ENCODE results near the gene NEK6. TPM values are rescaled to one million over a fixed set of nuclear protein-coding genes. Genes with fewer than 3 reads are reported as not detected.

The NEK6 gene
- total and polyA plus RNA-seq, 2 of the 8 experiments (the other 6 are each of a cell fraction or from before 2014, with no cell fraction given), result 17.7 to 19.7 TPM

- no peak for TF ChIP-seq CBX5 (IDR thresholded peaks at IDR 0.05; ENCODE audit: low read depth, low read length)
- no peak for TF ChIP-seq SP2 (IDR thresholded peaks at IDR 0.05; ENCODE audit: low read length)
Measured at GRCh38 chr9:124259158-124259808, 1.5 kb downstream of the NEK6 start (continued).

All from H1 (cell line).